CD14-positive monocyte (primary cell): ENCODE results near the gene TNNI2. TPM values are rescaled to one million over a fixed set of nuclear protein-coding genes. Genes with fewer than 3 reads are reported as not detected.

Source experiments
- DNase-seq, 3 donors: peaks; one replicate each; pipeline ENCODE4 v3.0.0-alpha.2; 2011 to 2022
- H2AFZ ChIP-seq: 2 replicates; pipeline ENCODE4 v1.6.0; 2012; ENCODE audit warnings: mild to moderate bottlenecking, low read depth, low read length, inconsistent platforms; ENCODE audit not compliant: insufficient read depth, poor library complexity, severe bottlenecking
- H3K27ac ChIP-seq, 2 donors: 1 replicate in 1 of 2; 2 replicates in 1 of 2; pipeline ENCODE4 v1.5.1; 2012 to 2013; ENCODE audit warnings: low read length in 2 of 2, control low read depth in 1 of 2, inconsistent platforms in 1 of 2, low read depth in 1 of 2, mild to moderate bottlenecking in 1 of 2
- H3K27me3 ChIP-seq, 2 donors: one replicate each; pipeline versions ENCODE4 v1.6.0 to v1.6.1; 2011 to 2013; ENCODE audit warnings: low read length in 2 of 2; ENCODE audit not compliant: control insufficient read depth in 2 of 2, insufficient read depth in 2 of 2
- H3K36me3 ChIP-seq, 2 donors: replicated peaks in 1 of 2; 1 replicate in 1 of 2; 2 replicates in 1 of 2; pipeline versions ENCODE4 v1.5.1 to v1.6.1; 2012 to 2013; ENCODE audit warnings: low read length in 2 of 2, control low read depth in 1 of 2, inconsistent platforms in 1 of 2, mild to moderate bottlenecking in 1 of 2; ENCODE audit not compliant: insufficient read depth in 2 of 2, control insufficient read depth in 1 of 2
- H3K4me1 ChIP-seq, 2 donors: 1 replicate in 1 of 2; 2 replicates in 1 of 2; pipeline versions ENCODE4 v1.5.1 to v1.6.1; 2012 to 2013; ENCODE audit warnings: low read length in 2 of 2, control low read depth in 1 of 2, inconsistent platforms in 1 of 2, mild to moderate bottlenecking in 1 of 2, moderate library complexity in 1 of 2; ENCODE audit not compliant: insufficient read depth in 2 of 2, control insufficient read depth in 1 of 2
- H3K4me2 ChIP-seq: replicated peaks from 2 replicates; pipeline ENCODE3; 2012; ENCODE audit warnings: low read length, moderate library complexity, mild to moderate bottlenecking; ENCODE audit not compliant: poor library complexity, severe bottlenecking; ENCODE audit errors: extremely low read depth
- H3K4me3 ChIP-seq, 3 experiments: fragments of 200-600 bp in 1 of 3; sonication (generic) in 1 of 3; replicated peaks in 1 of 3; 1 replicate in 2 of 3; 2 replicates in 1 of 3; pipeline ENCODE4 v1.5.1; 2011 to 2013; ENCODE audit warnings: low read length in 3 of 3, mild to moderate bottlenecking in 3 of 3, control low read depth in 2 of 3, low read depth in 2 of 3, inconsistent platforms in 1 of 3, moderate library complexity in 1 of 3
- H3K79me2 ChIP-seq: 2 replicates; pipeline ENCODE4 v1.6.0; 2012; ENCODE audit warnings: mild to moderate bottlenecking, control low read depth, inconsistent platforms, low read length, moderate library complexity; ENCODE audit not compliant: insufficient read depth
- H3K9ac ChIP-seq: 2 replicates; pipeline ENCODE4 v1.6.0; 2017; ENCODE audit warnings: low read length, mild to moderate bottlenecking; ENCODE audit not compliant: insufficient read depth, poor library complexity, severe bottlenecking
- H3K9me3 ChIP-seq, 2 donors: replicated peaks in 1 of 2; 1 replicate in 1 of 2; 2 replicates in 1 of 2; pipeline versions ENCODE4 v1.5.1 to v1.6.1; 2012 to 2013; ENCODE audit warnings: low read length in 2 of 2, control low read depth in 1 of 2; ENCODE audit not compliant: control insufficient read depth in 1 of 2, insufficient read depth in 1 of 2
- H4K20me1 ChIP-seq: 2 replicates; pipeline ENCODE4 v1.6.0; 2012; ENCODE audit warnings: mild to moderate bottlenecking, low read length, control low read depth, moderate library complexity; ENCODE audit not compliant: insufficient read depth
- H3K27ac Mint-ChIP-seq, 7 donors: one replicate each; pipeline ENCODE4 v1.8.0; 2020; ENCODE audit warnings: mild to moderate bottlenecking in 7 of 7, mixed read lengths in 7 of 7, moderate library complexity in 6 of 7, inconsistent platforms in 2 of 7
- H3K27me3 Mint-ChIP-seq, 3 donors: one replicate each; pipeline ENCODE4 v1.8.0; 2021 to 2022; ENCODE audit warnings: low read depth in 3 of 3, mild to moderate bottlenecking in 3 of 3, mixed read lengths in 3 of 3, moderate library complexity in 3 of 3, inconsistent platforms in 1 of 3
- H3K36me3 Mint-ChIP-seq, 2 donors: one replicate each; pipeline ENCODE4 v1.8.0; 2020; ENCODE audit warnings: mixed read lengths in 2 of 2, inconsistent platforms in 1 of 2, mild to moderate bottlenecking in 1 of 2
- H3K4me1 Mint-ChIP-seq: one replicate; pipeline ENCODE4 v1.8.0; 2020; ENCODE audit warnings: mild to moderate bottlenecking, mixed read lengths
- H3K4me3 Mint-ChIP-seq, 2 donors: one replicate each; pipeline ENCODE4 v1.8.0; 2020; ENCODE audit warnings: mild to moderate bottlenecking in 2 of 2, mixed read lengths in 2 of 2, moderate library complexity in 1 of 2
- H3K9me3 Mint-ChIP-seq, 7 donors: one replicate each; pipeline ENCODE4 v1.8.0; 2020 to 2022; ENCODE audit warnings: mixed read lengths in 7 of 7, mild to moderate bottlenecking in 6 of 7, moderate library complexity in 6 of 7, inconsistent platforms in 2 of 7
- WGBS: methylation state at CpG from one replicate; pipeline ENCODE4 v1.1.5; 2013; ENCODE audit warnings: missing lambda C conversion rate; ENCODE audit not compliant: insufficient coverage; 5-methylcytosine and 5-hydroxymethylcytosine counted together
- intact Hi-C, 2 donors: fragments of 100-400 bp; cut with micrococcal nuclease; formaldehyde crosslinking; loops; one replicate each; pipeline versions ENCODE4 v1.15.0 to v1.15.1; 2023
- polyA plus RNA-seq, 3 donors: library from polyadenylated mRNA; depleted of rRNA in 1 of 3; unstranded in 2 of 3; stranded (reverse) in 1 of 3; fragments of 300-500 nt in 2 of 3; fragments of >200 nt in 1 of 3; fragmentation: Illumina TruSeq in 2 of 3; gene quantifications; 1 replicate in 2 of 3; 2 replicates in 1 of 3; pipeline ENCODE4 v1.2.3, GENCODE V29; 2012 to 2021
- small RNA-seq: library from RNA; depleted of rRNA; stranded (forward); fragments of <200 nt; gene quantifications from one replicate; pipeline ENCODE3, GENCODE V24; 2012; ENCODE audit warnings: low read depth; ENCODE audit not compliant: insufficient read length
- TF ChIP-seq, protein P1 (sequence below): fragments of 200-600 bp; IDR thresholded peaks from one replicate; pipeline ENCODE4 v1.8.0; 2022; ENCODE audit warnings: antibody characterized with exemption, mild to moderate bottlenecking

TNNI2 gene
- polyA plus RNA-seq, 3 donors, result 11.4 to 45.8 (median 11.7) TPM

DNA sequence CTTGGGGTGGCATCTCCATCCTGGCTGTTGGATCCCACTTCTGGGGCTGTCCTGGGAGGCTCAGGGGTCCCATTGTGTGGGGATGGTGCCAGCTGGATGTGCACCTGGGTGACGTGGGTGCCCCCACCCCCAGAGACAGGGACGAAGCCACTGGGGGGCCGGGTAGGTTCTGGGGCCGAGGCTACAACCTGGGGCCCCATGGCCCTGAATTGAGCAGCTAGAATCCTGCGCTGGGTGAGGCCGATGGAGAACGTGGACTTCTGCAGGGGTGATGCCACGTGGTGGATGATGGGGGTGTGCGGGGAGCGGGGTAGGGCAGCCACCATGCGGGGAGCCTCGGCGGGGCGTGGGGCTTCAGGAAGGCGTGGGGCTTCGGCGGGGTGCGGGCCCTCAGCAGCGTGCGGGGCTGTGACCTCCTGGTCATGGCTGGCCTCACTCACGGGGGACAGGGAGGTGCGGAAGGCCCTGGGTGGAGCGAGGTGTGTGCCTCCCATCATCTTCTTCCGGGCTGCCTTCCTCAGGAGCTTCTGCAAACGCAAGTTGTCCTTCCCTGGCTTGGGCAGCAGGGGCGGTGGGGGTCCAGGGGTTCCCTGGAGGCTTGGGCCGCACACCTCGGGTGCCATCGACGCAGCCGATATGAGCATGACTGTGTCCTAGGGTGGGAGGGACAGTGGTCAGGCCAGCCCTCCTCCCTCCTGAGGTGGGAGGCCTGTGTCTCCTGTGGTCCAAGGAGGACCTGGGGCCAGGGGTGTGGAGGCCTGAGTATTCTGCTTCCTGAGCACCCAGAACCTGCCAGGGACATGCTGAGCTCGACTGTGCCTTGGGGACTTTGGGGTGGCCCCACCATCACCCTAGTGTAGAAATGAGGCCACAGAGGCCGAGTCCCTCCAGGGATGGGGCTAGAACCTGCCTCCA, 51.4 kb downstream of the TNNI2 start:
- H3K36me3 Mint-ChIP-seq, result peaks cover 3% of the 10 kb centered on the region in 2 donors
- TF ChIP-seq, protein P1, sequence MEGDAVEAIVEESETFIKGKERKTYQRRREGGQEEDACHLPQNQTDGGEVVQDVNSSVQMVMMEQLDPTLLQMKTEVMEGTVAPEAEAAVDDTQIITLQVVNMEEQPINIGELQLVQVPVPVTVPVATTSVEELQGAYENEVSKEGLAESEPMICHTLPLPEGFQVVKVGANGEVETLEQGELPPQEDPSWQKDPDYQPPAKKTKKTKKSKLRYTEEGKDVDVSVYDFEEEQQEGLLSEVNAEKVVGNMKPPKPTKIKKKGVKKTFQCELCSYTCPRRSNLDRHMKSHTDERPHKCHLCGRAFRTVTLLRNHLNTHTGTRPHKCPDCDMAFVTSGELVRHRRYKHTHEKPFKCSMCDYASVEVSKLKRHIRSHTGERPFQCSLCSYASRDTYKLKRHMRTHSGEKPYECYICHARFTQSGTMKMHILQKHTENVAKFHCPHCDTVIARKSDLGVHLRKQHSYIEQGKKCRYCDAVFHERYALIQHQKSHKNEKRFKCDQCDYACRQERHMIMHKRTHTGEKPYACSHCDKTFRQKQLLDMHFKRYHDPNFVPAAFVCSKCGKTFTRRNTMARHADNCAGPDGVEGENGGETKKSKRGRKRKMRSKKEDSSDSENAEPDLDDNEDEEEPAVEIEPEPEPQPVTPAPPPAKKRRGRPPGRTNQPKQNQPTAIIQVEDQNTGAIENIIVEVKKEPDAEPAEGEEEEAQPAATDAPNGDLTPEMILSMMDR, result no peak
- Histone ChIP-seq H3K9me3 (no peaks in the 10 kb centered on the region), H3K79me2 (no peaks in the 10 kb centered on the region), H3K4me2 (no peak overlapping the region), H3K4me1 (peaks cover 36 to 44% of the 10 kb centered on the region in 2 donors), H2AFZ (no peak overlapping the region), H3K27ac (no peak overlapping the region), H3K27me3 (peaks cover 0 to 26% of the 10 kb centered on the region in 2 donors), H3K4me3 (no peak overlapping the region), H3K9ac (no peak overlapping the region), H4K20me1 (peaks cover 87% of the 10 kb centered on the region), H3K36me3 (peaks cover 45% of the 10 kb centered on the region in 2 donors)
- DNase-seq, result no peak
- peaks cover 0 to 23% (median 7%) of the 10 kb centered on the region in 7 donors for H3K9me3 Mint-ChIP-seq
- peaks cover 18 to 52% (median 27%) of the 10 kb centered on the region in 3 donors for H3K27me3 Mint-ChIP-seq
- peak overlapping the region in 1 of 7 donors; percentile 32 for H3K27ac Mint-ChIP-seq
- H3K4me1 Mint-ChIP-seq, result peaks cover 19% of the 10 kb centered on the region
- peak overlapping the region in 1 of 2 donors; percentile 30 for H3K4me3 Mint-ChIP-seq
- intact Hi-C loops, result loop anchor here (2.0 to 10.0 kb wide), 4 partner anchors 17 to 265 kb away; partner anchors contain the start of gene KRTAP5-6 (in 1 of the 2)
- WGBS, result 7% methylated on average over 31 of the region's 33 CpGs

Small RNAs within 50 kb of the gene (small RNA-seq; reads per million reads assigned to genes)
- gene AC051649.1 (not detected), gene MIR4298 (not detected)

Other genes starting within 250 kb of the TNNI2 start
- not detected for gene KRTAP5-2, start 240.7 kb upstream of the TNNI2 start, polyA plus RNA-seq
- gene KRTAP5-3, start 230.5 kb upstream of the TNNI2 start, polyA plus RNA-seq, result not detected
- gene KRTAP5-4, start 216.8 kb upstream of the TNNI2 start, polyA plus RNA-seq, result not detected
- not detected for gene KRTAP5-5, start 209.2 kb upstream of the TNNI2 start, polyA plus RNA-seq
- gene KRTAP5-6, start 141.8 kb upstream of the TNNI2 start, polyA plus RNA-seq, result not detected
- gene IFITM10, start 88.4 kb upstream of the TNNI2 start, polyA plus RNA-seq, result 1 to 10 TPM in 1 of 3 donors, not detected in 2; 2.4 TPM
- gene CTSD, start 75.1 kb upstream of the TNNI2 start, polyA plus RNA-seq, result 1,000 to 10,000 TPM in 1 of 3 donors, 100 to 1,000 TPM in 2; 835 to 1,372 (median 855) TPM
- gene SYT8, start 4.0 kb upstream of the TNNI2 start, polyA plus RNA-seq, result not detected
- gene LSP1, start 14.1 kb downstream of the TNNI2 start, polyA plus RNA-seq, result 100 to 1,000 TPM; 387 to 646 (median 542) TPM
- not detected for gene PRR33, start 52.9 kb downstream of the TNNI2 start, polyA plus RNA-seq
- gene TNNT3, start 80.7 kb downstream of the TNNI2 start, polyA plus RNA-seq, result 1 to 10 TPM in 1 of 3 donors, not detected in 2; 1.4 TPM
- 100 to 1,000 TPM in 1 of 3 donors, 10 to 100 TPM in 2; 19.3 to 109 (median 51.1) TPM for gene MRPL23, start 108.4 kb downstream of the TNNI2 start, polyA plus RNA-seq
- under 1 TPM in 1 of 3 donors, not detected in 2; 0.47 TPM for gene H19, start 158.9 kb downstream of the TNNI2 start, polyA plus RNA-seq